Frontal cortex (tissue), 4 donors: ENCODE results near the gene MMP2. TPM values are rescaled to one million over a fixed set of nuclear protein-coding genes. Genes with fewer than 3 reads are reported as not detected.

Source experiments
- DNase-seq, 2 donors: peaks; one replicate each; pipeline ENCODE4 v3.0.0; 2012; ENCODE audit warnings: low spot score in 2 of 2
- FAIRE-seq: peaks from 2 replicates; lab custom pipeline; 2012; peaks lifted over from hg19 to GRCh38; lab: Jason Lieb, UNC
- total RNA-seq: library from RNA; depleted of rRNA; stranded (reverse); fragments of >200 nt; gene quantifications from one replicate; pipeline ENCODE4 v1.2.3, GENCODE V29; 2014
- donor health status: control.
- donor health status: control.
- donor health status: control.

The MMP2 gene
- total RNA-seq, 1 donor from 2014 or later, result 8.2 TPM

DNA sequence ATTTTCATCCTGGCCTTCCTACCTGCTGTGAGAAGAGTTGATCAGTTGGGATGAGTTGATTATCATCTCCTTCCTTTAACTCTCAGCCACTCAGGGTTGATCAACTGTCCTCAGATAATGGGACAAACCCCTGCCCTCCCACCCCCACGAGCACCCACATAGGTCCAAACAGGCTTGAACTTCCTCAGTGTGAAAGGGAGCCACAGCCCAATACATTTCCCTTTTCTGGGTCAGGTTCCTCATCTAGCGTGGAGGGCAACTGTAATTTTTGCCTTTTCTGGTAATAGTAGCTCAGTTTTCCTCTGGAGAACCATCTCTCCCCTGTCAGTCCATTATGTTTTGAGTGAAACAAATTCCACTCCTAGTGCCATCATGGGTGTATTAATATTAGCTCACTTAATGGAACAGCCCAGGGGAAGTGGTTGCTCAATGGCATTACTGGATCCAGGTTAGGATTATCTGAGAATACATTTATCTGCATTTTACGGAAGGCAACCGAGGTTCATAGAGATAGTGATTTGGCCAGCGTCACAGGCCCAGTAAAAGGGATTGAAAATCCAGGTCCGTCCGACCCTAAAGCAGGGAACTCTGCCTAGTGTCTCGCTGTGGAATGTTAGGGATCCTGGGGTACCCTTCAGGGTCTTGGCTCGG lies 29.4 kb downstream of the MMP2 start:
- no peak for FAIRE-seq
- DNase-seq, result no peak

DNA sequence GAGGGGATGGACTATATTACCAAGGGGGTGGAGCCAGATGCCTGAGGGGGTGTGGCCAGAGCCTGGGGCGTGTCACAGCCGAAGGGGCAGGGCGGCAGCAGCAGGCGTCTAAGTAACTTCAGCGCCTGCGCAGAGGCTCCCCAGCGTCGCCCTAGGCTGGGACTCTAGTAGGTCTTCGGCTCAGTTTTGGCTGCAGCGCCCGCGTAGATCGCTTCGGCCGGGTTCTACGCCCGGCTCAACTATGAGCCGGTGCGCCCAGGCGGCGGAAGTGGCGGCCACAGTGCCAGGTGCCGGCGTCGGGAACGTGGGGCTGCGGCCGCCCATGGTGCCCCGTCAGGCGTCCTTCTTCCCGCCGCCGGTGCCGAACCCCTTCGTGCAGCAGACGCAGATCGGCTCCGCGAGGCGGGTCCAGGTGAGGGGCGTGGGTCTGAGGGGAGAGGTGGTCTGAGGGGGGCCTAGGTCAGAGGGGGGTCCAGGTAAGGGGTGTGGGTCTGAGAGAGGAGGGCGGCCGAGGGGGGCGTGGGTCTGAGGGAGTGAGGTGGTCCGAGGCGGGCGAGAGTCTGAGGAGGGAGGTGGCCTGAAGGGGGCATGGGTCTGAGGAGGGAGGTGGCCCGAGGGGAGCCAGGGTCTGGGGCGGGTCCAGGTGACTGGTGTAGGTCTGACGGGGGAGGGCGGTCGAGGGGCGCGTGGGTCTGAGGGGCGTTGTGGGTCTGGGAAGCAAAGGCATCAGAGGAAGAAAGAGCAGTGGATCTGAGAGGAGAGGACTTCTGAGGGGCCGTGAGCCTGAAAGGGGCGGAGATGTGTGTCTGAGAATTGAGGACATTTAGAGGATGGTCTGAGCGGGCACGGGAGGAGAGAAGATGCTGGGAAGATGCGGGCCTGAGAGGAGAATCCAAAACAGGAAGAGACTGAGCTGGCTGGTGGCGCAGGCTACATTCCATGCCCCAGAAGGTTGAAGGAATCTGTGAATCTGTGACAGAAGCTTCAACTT lies 30.2 kb downstream of the MMP2 start, which contains the start of gene LPCAT2:
Gene LPCAT2, plus strand, starts transcription at position 132 of the 991 bp plus-strand sequence. Its CDS starts 110 bp downstream, at position 242.
- DNase-seq (peak; percentile 59 to 82), FAIRE-seq (no peak)

DNA sequence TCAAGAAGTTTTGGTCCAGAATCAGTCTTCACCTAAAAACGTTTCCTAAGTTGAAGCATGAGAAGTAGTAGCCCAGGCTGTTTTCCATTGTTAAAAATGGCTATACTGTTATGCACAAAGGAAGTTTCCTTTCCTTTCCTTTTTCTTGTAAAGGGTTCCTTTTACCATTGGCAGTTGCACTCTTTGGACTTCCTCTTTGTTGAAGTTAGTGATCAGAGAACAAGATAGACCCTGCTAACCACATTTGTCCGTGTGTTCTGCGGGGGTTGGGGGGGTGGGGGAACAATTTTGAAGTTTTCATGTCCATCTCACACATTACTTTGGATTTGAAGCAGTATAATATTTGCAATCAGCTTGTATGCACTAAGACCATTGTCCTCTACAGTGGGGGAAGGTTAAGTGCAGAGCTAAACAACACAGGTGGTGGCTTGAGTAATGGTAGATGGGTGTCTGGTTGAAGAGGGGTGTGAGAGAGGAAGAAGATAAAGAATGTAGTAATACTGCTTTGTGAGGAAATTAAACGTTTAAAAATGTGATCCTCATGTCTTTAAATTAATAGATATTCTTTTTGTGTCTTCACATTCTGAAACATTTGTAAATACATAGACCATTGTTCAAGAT lies 31.3 kb downstream of the MMP2 start:
- no peak for FAIRE-seq

DNA sequence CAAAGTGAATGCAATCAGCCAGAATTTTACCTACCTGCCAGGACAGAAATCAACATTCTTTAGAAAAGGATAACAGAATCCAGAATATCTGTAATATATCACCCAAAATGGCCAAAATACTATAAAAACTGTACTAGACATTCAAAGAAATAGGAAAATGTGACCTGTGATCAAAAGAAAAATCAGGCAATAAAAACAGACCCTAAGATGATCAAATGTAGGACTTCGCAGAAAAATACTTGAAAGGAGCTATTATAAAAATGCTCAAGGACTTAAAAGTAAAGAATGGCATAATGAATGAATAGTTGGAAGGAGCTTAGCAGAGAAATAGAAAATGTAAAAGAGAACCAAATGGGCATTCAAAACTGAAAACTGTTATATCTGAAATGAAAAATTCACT lies 33.9 kb downstream of the MMP2 start:
- FAIRE-seq (no peak), DNase-seq (no peak)

More for the DNA sequence above, 31.3 kb downstream of the MMP2 start:
- DNase-seq, result no peak

DNA sequence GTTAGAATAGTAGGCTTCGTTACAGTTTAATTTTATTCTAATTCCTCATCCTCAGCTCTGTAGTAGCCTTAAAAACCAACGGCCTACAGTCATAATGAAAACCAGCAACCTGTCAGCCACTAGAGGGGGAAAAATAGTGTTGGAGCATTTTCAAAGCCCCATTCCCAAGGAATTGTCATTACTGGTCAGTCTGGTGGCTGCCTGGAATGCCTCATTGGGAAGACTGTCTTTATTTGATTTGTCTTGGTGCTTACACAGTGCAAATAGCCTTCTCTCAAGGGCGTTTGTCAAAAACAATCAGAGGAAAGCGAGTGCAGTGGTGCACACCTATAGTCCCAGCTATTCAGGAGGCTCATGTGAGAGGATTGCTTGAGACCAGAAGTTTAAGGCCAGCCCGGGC lies 34.6 kb downstream of the MMP2 start:
- DNase-seq (no peak), FAIRE-seq (no peak)

DNA sequence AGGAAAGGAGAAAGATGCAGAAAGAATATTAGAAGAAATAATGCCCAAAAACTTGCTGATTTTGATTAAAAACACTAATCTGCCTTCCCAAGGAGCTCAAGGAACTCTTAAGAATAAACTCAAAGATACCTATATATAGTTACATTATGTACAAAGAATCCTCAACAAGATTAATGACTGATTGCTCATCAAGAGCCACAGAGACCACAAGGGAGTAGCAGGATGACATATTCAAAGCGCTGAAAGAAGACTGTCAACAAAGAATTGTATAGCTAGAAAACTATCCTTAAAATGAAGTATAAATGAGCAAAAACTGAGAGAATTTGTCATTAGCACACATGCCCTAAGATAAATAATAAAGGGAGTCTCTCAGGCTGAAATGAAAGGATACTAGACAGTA lies 36.1 kb downstream of the MMP2 start:
- FAIRE-seq, result no peak
- no peak for DNase-seq

DNA sequence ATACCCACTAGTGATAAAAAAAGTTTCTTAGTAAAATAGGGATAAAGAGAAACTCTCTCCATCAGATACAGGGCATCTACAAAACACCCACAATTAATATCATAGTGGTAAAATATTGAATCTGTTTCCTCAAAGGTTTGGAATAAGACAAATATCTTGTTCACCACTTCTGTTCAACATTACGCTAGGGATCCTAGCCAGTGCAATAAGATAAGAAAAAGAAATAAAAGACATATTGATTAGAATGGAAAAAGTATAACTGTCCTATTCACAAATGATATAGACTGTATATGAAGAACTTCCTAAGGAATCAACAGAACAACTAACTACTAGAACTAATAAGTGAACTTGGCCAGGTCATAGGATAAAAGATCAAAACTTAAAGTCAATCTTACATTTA lies 42.8 kb downstream of the MMP2 start:
- DNase-seq (no peak), FAIRE-seq (no peak)

DNA sequence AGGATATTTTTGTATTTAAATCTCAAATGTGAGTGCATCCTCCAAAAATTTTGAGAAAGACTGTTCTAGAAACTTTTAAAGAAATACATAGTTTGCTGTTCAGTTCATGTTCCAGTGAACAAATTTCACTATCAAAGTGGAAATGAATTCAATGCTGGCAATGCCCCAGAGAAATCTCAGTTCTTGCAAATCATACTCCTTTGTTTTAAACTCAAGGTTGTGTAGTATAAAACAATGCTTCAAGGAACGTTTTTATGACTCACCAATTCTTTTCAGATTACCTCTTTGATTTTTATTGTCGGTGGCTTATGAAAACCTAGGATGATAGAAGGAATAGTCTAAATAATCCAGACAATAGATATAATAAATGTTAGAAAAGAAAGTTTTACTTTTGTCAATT lies 47.4 kb downstream of the MMP2 start:
- FAIRE-seq, result no peak

DNA sequence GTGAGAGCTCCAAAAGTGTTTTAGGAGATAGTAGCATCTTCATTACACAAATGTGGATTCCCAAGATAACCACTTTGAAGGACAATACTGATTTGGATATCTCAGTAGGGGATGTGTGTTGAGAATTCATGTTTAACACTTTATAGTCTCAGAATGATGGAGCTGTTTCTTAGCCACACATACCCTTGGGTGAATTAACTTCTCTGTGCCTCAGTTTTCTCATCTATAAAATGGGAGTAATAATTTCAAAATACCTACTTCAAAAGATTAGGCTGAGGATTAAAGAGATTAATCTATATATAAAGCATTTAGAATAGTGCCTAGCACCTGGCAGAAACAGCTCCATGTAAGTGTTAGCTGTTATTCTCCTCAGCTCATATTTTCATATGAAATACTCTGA lies 48.9 kb downstream of the MMP2 start:
- FAIRE-seq, result no peak
- DNase-seq, result no peak

More for the DNA sequence above, 47.4 kb downstream of the MMP2 start:
- no peak for DNase-seq

DNA sequence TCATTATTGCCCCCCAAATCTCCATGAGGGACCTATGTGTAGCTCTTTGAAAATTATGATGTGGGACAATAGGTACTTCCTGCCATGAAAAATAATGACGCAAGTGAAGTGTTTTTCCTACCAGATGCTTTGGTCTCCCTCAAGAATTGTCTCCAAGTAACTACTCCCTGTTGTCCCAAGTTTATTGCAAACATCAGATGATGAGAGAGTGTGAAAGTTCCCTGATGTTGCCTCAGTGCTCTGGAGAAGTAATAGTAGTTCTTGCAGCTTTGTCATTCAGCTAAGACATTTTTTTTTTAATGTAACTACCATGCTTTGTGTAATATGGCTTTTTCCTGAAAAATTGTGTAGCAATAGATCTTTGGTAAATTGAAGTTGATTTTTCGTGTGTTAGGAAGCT lies 50.0 kb downstream of the MMP2 start:
- no peak for FAIRE-seq
- no peak for DNase-seq

DNA sequence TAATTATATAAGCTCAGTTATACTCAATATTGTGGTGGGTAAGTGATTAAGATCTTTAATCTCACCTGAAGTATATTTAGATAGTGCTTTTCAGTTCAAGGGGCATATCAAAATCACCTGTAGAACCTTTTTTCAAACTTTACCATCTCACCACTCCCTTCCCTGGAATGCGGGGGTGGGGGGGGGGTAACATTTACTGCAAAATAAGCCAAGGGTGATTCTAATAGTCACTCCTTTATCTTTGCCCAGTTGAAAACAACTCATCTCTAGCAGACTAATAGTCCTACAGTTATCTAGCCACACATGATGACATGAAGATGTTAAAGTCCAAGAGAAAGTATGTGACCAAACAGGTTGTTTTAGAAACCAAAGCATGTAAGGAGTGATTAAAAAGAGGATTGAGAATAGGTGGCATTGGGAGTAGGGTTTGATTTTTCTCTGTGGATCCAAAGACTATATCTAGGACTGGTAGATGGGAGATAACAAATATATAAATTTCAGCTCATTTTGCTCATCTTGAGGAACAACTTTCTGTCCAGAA lies 51.4 kb downstream of the MMP2 start:
- FAIRE-seq, result no peak
- no peak for DNase-seq

DNA sequence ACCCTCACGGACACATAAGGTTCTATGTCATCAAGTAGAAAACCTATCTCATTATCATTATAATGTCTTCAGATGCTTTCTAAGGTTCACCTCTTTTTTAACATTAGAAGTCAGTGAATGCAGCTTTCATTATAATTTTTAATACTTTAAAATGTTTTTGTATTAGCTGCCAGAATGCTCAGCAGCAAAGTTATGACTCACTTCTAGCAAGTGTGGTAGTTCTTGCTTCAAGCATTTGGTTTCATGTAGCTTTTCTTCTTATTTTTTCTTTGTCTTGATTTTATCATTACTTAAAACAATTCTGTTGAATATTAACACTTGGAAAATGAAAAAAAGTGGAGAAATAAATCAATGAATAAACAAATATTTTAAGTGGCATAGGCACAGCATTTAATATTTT lies 53.2 kb downstream of the MMP2 start:
- DNase-seq (no peak), FAIRE-seq (no peak)

DNA sequence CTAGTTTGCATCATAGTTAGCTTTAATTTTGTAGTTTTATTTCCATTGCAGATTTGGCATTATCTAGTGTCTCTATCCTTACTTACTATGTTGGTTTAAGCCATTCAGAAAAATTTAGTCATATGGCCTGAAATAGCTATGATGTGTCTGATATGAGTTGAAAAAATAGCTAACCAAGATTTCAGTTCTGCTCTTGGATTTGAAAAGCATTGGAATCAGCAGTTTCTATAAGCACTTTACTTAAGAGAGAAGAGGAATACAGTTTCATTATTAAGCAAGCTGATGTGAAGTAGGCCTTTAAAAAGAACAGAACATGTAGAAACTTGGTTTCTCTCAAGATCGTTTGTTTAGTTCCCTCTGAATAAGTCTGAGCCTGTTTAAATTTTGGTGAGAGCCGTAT lies 55.8 kb downstream of the MMP2 start:
- FAIRE-seq (no peak), DNase-seq (no peak)

DNA sequence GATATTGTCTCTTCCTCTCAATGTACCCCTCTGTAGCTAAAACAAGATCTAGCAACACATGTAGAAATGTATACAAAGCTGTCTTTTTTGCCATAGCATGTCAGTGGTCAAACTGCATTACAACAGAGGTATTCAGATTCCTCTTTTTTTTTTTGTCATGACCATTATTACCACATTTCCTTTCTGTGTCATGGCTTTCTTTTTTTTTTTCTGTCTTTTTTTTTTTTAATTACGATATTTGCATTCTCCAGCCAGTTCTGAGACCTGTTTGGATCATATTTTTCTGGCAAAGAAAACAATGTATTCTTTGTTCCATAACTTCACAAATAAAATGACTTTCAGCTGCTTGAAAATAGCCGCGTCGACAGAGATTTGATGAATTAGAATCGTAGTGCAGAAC lies 60.1 kb downstream of the MMP2 start:
- FAIRE-seq (peak; percentile 17), DNase-seq (no peak)

DNA sequence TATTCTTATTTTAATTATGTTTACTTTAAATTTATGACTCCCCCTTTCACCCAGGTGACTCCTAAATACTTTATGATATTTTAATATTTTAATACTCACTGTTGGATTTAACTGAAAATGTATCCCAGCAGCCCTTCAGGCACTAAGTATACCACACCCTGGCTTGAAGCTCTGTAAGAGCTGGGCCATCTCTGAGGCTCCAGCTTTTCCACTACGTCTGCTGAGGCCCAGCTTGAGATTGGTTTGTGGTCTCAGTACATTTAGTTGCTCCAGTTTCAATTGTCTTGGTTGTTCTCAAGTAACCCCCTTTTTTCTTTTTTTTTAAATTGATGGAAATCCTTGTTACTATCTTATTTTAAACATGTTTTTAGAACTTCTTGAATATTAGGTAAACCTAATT lies 60.5 kb downstream of the MMP2 start:
- FAIRE-seq (no peak), DNase-seq (no peak)

DNA sequence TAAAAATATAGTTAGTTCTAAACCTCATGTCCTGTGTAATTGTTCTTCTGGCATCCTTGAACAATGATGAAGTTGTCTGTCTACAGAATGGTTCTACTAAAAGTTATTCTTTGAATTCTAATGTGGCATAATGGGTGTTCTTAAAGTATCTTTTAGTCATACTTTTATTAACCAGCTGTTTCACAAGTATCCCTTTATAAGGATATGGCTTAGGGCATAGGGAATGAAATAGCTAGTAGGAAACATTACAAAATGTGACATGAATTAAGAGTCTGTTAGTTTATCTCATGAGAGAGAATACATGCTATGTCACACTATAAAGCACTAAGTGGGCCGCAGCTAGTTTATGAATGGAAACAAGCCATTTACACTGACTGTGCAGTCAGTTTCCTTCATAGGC lies 61.2 kb downstream of the MMP2 start:
- no peak for FAIRE-seq
- no peak for DNase-seq

DNA sequence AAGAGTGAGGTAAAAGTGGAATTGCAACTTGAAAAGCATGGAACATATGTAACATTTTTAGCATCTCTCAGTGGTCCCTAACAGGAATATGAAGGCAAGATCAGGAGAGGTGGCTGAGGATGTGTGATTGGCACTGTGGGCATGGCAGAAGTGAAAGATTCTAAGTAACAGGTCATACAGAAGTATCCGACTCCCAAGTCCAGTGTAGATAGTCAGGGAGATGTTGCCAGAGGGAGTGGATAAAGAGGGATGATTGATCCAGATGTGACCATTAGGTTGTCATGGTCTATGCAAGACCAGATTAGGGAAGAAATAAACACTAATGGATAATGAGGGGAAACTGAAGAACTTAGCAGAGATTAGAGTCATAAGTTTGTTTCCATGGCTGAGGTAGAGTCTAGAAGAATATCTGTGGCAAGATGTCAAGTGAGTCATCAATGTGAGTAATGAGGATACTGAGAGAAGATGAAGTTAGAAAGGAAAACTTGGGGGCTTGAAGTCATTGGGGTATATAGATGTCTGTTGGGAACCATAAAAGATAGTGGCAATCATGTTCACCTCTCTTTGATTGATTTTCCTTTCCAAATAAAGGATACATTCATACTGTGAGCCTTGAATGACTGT lies 63.6 kb downstream of the MMP2 start:
- no peak for DNase-seq
- no peak for FAIRE-seq

DNA sequence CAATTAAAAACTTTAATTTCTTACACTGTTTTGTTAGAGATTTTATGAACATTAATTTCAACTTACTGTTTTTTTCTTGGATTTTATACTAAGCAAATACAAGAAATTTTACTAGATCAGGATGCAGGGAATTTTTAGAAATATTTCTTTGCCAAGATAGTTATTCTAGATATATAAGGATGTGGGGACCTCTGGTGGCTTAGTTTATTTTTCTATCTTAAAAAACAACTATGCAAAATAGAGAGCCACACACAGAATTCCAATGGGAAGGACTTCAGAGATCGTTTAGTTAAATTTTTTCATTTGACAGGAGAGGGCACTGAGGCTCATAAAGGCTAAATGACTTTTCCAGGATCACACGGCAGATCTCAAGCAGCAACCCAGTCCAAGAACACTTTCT lies 64.5 kb downstream of the MMP2 start:
- peak; percentile 4 to 6 for DNase-seq
- FAIRE-seq, result peak; percentile 98

DNA sequence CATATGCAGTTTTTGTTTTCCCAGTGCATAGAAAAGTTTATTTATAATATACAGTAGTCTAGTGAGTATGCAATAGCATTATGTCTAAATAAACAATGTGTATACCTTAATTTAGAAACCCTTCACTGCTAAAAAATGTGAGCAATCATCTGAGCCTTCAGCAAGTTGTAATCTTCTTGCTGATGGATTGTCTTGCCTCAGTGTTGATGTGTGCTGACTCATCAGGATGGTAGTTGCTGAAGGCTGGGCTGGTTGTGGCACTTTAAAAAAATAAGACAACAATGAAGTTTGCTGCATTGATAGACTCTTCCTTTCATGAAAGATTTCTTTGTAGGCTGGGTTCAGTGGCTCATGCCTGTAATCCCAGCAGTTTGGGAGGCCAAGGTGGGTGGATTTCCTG lies 73.6 kb downstream of the MMP2 start:
- no peak for FAIRE-seq
- no peak for DNase-seq

DNA sequence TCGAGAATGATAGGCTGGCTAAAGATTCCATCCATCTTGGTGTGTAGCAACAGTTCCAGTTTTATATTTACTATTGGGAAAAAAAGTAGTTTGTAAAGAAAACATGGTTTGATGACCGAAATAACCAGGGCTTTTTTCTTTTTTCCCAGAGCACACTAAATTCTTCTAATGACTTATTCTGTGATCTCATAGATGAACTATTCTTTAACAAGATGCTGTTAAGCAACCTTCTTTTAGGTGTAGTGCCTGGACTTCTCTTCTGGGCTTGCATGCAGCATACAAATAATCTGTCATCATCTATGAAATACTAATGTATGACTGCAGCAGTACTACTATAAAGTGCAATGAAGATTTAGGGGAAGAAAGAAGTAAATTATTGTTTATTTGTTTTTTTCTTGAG lies 76.4 kb downstream of the MMP2 start:
- DNase-seq, result no peak
- no peak for FAIRE-seq
